HG03108 (cell line): ENCODE measurements around the gene SLC22A1.
"Not testable (repeated sequence)": the region's sequence is repeated elsewhere in the genome, so short reads cannot be mapped to it uniquely, and the experiment has no call there.

Experiments
- ATAC-seq: cut with Tn5 transposase; IDR thresholded peaks from one replicate; pipeline ENCODE4 v1.9.1; 2021; ENCODE audit warnings: moderate library complexity; ENCODE audit not compliant: unreplicated experiment

The SLC22A1 gene

DNA sequence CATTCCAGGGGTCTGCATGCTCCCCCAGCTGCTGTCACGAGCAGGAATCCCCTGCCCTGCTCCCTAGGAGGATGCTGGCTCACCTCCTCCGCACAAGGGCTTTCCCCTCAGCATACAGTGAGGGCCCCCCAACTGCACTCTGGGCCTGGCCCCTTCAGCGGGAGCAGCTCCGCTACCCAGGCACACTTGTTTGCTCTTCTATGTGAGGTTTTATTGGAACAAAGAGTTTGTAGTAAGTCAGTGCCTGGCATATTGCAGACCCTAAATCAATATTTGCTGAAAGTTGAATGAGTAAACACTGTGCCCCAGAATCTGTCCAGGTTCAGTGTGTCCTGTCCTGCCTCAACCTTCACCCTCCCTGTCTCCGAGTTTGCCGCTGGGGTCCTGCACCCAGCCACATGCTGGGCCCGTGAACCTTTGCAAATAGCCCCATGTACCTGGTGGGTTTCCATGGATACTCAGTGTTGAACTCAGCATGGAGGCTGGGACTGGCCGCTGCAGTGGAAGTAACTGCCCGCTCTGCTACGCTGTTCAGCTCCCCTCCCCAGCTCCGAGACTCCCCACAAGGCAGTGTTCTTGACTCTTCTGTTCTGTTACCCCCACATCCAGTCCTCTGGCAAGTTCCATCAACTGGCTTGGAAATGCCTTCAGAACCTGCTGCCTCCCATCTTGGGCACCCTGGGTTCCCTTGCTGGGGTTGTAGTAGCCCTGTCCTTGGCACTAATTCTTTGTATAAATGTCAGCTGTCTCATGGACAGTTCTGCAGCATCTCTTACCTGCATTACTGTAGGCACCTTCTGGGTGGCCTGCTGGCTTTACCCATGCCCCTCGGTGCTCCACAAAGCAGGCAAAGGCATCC is 15.7 kb downstream of the SLC22A1 start:
- no peak for ATAC-seq

DNA sequence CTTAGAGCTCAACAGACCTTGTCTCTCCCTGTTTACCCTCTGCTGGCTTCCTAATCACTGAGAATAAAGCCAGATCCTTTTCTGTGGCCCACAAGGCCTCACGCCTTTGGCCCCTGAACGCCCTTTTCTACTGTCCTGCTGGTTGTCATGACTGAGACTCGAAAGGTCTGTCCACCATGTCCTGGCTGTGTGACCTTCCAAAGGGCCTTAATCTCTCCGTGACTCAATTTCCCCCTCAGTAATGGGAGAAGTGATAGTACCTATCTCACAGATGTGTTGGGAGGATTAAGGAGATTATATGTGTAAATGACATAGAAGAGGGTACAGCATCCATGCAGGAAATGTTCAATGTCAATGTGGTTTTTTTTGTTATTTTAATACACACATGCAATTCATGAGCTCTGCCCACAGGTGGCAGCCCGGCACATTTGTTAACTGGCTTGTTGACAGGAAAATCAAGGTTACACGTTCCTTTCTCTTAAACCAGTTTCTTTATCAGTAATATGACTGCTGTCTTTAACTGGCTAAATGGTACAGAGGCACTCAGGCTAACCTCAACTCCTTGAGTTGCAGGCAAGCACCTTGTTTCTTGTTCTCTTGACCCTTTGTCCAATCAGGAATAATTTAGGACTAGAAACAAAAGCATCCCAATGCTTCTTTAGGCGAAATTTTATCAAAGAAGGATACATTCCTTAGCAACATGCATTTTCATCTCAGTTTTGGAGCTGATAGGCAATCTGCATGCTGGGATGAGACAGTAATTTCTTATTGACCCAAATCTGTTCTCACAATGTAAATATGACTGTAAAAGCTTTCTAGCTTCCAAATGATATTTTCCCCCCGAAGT is 16.6 kb downstream of the SLC22A1 start:
- ATAC-seq = peak; percentile 67

DNA sequence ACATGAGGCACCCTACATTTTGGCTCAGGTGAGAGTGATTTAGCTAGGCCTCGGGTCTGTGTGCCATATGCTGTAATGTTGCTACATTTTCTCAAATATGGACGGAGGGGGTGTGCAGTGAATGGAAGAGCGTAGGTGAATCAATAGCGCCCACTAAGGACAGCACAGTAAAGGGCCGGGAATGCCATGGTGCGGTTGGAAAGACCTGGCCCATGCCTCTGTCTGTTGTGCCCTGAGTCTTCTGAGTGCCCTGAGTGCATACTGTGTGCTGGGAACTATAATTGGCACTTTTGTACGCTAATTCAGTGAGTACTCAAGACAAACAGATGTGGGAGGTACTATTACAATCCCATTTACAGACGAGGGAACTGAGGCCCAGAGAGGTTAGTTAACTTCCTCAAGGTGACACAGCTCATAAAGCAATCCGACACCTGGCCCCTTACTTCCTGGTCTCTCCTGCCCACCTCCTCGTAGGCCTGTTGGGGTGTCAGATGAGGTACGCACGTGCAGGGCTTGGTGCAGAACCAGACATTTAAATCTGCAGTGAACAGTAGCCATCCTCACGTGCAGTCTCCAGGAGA is 17.3 kb downstream of the SLC22A1 start:
- ATAC-seq = no peak

DNA sequence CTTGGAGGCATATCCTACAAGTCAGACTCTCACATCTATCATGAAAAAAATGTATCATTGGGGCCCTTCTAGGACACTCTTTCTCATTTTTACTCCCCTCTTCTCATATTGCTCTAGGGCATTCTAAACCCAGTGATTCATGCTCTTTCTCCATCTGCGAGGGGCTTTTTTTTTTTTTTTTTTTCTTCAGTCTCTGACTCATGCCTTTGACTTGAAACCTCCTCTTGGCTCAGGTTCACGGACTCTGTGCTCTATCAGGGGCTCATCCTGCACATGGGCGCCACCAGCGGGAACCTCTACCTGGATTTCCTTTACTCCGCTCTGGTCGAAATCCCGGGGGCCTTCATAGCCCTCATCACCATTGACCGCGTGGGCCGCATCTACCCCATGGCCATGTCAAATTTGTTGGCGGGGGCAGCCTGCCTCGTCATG is 17.8 kb downstream of the SLC22A1 start:
- ATAC-seq = no peak

DNA sequence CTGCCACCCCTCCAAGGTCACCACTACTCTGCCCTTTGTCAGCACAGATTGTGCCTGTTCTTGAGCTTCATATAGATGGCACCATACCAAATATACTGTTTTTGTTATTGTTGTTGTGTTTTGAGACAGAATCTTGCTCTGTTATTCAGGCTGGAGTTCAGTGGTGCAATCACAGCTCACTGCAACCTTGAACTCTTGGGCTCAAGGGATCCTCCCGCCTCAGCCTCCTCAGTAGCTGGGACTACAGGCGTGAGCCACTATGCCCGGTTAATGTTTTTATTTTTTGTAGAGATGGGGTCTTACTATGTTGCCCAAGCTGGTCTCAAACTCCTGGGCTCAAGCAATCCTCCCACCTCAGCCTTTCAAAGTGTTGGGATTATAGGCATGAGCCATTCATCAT is 18.9 kb downstream of the SLC22A1 start:
- not testable (repeated sequence) for ATAC-seq

DNA sequence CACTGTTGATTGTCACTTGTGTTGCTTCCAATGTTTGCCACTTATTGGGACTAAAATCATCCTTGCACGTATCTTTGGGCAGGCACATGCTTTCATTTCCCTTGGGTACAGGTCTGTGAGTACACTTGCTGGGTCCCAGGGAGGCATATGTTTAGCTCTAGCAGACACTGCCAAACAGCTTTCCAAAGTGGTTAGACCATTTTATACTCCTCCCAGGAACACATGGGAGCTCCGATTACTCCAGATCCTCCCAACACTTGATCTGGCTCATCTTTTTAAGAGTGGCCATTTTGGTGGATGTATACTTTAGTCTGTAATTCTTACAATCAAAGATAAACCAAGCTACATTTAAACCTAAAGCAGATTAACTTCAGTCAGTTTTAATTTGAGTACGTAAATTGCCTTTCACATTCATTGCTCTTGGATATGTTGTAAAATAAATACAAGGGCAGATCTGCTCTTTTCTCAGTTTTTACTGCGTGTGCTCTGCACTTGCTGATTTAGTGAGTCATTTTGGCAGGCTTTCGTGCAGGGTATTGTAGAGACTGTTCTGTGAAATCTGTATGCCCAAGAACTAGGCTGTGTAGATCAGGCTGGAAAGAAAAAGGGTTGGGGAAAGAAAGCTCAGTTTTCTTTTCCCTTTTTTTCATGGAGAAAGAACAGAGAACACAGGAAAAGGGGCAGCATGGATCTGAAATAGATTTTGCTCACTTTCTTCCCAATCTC is 19.5 kb downstream of the SLC22A1 start:
- ATAC-seq = no peak

DNA sequence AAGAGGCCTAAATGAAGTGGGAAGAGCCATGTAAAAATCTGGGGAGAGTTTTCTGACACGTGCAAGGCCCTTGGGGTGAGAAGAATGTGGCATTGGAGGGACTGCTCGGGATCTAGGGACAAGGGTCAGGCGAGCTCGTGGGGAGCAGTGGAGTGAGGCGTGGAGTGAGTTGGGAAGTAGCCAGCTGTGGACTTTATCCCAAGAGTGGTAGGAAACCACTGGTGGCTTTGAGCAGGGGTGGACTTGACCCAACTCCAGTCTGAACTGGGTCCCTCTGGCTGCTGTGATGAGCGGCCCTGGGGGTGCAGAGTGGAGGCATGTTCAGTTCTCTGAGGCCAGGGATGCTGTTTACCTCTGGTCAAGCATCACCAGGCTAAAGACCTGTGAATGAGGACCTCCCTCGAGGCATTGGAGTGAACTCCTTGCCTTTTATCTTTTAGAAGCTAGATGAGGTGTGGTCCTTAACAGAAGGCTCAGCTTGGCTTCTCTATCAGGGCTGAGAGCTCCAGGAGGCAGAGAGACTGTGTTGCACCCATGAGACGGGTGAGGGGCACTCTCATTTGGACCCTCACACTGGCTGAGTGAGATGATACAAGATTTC is 20.6 kb downstream of the SLC22A1 start:
- ATAC-seq = no peak

DNA sequence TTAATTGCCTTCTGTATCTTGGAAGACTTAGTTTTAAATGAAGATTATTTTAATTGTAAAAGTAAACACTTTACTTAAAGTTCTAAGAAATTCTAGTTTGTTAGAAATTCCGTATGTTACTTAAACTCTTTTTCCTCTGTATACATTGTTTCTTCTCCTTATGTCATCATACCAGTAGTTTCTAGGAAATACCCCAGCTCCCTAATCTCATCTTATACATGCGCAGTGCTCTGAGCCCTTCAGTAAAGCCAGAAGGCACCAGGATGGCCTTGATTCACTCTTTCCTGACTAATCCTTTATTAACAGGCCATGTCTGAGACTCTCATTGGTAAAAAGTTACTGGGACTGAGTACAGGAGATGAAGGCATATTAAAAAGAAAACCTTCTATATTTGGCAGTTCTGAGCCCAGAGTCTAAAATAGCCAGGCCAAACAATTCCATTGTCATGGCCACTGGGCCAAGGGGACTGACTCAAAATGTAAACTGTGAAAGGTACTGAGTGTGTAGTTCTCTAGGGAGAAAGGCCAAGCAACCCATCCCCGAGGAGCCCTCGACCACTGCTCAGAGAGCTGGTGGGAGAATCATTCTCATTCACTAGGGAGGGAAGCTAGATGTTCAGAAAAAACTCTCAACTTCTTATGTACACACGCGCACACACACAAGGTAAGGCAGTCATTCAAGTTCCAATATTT is 25.0 kb downstream of the SLC22A1 start:
- no peak for ATAC-seq

DNA sequence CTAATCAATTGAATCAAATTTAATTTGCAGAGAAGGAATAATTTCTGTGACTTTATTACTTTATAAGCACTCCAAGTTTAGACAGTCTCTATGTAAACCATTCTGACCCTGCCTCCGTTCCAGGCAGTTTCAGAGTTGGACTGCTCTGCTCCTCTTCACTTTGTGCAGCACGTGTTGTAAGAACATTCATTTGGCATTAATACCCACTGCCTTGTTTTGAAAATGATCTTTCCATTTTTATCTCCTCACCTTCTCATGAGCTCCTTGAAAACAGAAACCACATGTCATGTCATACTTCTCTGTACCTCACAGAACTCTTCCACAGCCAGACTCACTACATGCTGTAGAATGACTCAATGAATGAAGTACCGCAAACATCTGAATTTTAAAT is 25.5 kb downstream of the SLC22A1 start:
- no peak for ATAC-seq

DNA sequence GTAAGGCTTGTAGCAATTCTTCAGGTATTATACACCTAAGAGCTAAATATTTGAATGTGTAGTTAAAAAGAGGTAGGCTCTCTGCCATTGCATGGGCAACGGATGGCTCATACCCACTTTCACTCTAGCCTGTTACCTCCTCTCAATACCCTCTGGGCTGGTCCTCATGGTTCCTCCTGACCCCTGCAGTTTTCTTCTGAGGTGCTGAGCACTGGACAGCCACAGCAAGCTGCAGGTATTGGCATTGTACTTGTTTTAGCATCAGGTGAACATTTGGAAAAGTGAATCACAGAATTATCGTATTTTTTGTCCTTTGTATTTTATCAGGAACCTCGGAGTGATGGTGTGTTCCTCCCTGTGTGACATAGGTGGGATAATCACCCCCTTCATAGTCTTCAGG is 32.9 kb downstream of the SLC22A1 start:
- no peak for ATAC-seq

DNA sequence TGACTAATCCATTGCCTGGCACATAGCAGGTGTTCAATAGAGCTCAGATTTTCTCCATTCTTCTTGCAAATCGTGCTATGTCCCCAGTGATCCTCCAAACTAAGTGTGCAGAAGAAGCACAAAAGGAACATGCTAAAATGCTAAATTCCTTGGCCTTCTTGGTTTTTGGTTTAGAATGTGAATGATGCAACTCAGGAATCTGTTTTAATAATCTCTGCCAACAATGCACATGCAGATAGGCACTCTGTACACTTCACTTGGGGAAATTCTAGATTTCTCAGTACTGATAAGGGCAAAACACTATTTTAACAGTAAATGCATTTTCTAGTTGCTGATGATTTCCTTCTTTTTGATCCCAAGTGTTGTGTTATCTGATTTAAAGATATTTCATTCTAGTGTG is 35.2 kb downstream of the SLC22A1 start:
- ATAC-seq = no peak

DNA sequence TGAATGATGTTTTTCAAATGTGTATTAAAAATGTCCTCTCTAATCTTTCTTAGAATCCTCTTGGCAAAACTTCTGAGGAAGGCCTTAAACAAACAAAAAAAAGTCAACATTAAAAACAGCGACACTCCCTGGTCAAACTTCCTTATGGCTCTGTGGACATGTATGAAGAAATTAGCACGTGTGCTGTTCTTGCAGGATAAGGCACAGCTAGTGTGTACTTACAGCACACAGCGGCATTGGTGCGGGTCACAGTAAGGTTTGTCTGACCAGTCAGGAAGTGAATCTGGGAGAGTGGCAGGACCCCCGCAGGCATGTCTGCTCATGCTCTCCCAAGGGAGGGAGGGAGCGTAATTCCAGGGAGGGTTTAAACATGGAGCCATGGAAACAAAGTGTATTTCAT is 38.8 kb downstream of the SLC22A1 start:
- no peak for ATAC-seq

DNA sequence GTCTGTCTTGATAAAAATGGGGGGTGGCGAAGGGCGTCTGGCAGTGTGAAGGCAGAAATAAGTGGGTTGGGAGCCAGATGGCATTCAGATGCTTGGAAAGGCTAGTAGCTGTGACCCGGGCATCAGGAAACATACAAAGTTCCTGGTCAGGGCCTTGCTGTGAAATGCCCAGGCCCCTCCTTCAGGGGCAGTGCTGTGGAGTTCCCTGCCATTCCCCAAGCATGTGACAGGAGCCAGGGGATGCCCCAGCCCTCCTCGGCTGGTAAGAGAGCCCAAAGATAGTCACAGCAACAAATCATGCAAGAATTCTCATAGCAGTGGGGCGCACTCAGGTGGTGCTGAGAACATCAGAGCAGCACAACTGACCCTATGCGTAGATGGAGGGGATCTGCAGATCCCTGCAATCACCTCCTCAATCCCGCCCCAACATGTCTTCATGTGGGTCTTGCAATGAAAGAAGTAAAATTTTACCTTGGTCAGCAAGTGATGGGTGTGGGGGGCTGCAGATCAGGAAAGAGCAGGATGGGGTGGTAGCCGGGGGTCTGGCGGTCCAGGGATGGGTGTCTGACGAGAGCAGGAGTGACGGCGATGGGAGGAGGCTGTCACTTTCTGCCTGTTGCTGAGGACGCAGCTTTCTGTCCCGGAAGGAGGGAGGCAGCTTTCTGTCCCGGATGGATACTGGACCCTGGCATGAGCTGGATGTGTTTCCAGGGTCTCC is 39.5 kb downstream of the SLC22A1 start:
- ATAC-seq = no peak

DNA sequence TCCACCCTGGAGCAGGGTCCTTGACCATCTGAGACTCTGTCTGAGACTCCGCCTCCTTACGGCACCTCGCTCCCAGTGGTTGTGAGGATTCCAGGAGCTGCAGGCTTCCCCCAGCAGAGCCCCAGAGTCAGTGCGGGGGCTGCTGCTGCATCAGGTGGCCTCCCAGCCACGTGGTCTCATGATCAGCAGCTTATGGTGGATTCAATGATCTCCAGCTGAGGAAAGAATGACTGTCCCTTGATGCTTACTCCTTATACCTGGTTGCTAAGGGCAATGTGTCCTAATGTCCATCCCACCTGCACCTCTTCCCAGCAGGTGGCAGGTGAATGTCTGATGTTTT is 40.0 kb downstream of the SLC22A1 start:
- ATAC-seq = no peak

DNA sequence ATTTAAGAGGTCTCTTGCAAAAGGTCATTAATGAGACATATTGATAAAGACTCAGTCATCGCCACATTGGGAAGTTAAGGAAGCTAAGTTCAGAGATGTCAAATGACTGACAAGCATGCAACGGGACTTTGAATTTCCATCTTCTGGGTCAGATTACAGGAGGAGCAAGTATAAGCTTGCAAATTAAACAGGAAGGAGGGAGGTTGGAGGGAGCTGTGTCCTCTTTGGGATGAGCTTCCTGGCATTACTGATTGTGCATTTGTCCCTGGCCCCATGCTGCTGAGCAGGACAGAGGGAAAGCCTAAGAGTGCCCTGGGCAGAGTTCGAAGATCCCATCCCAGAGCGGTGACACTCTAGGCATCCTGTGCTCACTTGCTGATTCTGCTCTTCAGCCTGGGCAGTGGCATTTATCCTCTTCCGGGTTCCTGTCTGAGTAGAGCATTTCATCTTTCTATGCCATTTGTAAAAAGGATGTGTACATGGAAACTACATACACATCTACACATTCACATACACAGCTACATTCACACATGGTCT is 40.5 kb downstream of the SLC22A1 start:
- no peak for ATAC-seq

DNA sequence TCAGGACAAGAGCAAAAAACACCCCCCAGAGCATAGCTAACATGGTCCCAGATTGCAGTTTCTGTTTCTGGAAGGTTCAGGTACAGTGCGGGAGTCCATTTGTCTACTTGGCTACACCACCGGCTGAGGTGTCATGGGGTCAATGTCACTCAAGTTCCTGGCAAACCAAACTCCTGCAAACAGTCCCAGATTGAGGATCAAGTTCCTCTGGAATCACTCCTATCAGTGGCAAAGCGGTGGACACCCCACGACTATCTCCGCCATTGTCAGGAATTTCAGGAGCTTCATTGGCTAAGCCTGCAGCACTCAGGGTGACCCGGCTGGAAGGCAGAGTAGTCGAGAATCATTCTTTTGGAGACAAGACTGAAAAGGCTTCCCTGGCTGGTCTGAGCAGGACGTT is 41.8 kb downstream of the SLC22A1 start:
- no peak for ATAC-seq

DNA sequence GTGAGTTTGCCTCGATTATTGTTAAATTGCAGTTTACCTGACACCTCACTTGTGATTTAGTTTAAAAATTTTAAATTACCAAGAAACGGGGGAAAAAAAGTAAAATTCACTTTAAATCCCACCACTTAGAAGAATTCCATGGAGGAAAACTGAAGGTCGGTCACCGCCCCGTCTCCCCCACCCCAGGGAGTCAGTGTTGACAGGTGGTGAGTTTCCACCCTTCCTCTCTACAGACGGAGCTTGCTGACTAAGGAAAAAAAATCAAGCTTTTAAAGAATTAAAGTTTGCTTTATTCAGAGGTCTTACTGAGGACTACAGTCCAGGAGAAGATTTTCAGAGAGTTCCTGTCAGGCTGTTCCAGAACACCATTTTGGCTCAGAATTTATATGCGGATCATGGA is 42.3 kb downstream of the SLC22A1 start:
- no peak for ATAC-seq

DNA sequence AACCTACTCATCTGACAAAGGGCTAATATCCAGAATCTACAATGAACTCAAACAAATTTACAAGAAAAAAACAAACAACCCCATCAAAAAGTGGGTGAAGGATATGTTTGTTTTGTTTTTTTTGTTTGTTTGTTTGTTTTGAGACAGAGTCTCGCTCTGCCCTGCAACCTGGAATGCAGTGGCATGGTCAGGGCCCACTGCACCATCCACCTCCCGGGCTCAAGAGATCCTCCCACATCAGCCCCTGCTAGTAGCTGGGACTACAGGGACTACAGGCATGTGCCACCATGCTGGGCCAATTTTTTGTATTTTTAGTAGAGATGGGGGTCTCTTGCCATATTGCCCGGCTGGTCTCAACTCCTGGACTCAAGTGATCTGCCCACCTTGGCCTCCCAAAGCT is 44.3 kb downstream of the SLC22A1 start:
- not testable (repeated sequence) for ATAC-seq
